HG02943 (cell line): ENCODE results near the gene OXCT1.
"Not testable (repeated sequence)": the region's sequence is repeated elsewhere in the genome, so short reads cannot be mapped to it uniquely, and the experiment has no call there.

Source experiments
- ATAC-seq: cut with Tn5 transposase; IDR thresholded peaks from one replicate; pipeline ENCODE4 v1.9.1; 2021; ENCODE audit warnings: mild to moderate bottlenecking, low read depth, moderate library complexity; ENCODE audit not compliant: unreplicated experiment

Gene OXCT1

GRCh38 chr5:41834506-41834905 lies 35.7 kb downstream of the OXCT1 start:
- ATAC-seq: no peak

DNA sequence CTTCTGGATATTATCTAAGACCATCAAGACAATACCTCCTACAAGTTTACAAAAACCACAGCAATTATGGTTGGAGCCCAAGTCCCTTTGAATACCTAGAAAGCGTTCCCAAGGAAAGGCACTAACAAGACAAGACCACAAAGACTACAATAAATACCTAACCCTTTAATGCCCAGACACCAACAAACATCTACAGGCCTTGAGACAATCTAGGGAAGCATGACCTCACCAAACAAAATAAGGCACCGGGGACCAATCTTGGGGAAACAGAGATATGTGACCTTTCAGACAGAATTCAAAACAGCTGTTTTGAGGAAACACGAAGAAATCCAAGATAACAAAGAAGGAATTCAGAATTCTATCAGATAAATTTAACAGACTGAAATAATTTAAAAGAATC lies 37.8 kb downstream of the OXCT1 start:
- ATAC-seq: no peak

GRCh38 chr5:41831155-41831554 lies 39.1 kb downstream of the OXCT1 start:
- ATAC-seq: peak; percentile 56

- no peak for ATAC-seq
Observed at GRCh38 chr5:41827792-41828191, 42.4 kb downstream of the OXCT1 start.

DNA sequence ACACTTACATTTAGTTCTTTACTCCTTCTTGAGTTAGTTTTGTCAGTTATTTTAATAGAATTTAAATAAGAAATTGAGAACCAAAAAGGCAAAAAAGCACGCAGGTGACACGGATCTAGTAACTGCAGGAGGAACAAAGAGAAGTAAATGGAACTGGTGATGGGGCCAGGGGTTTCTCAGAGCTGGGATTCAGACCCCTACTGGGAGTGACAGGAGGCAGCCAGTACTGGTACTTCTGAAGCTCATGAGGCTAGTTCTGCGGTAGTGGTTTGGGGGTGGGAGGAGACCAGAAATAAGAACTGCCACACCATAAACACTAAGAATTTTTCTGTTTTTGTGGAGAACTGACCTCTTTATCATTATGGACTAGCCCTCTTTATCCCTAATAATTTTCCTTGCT lies 48.2 kb downstream of the OXCT1 start:
- no peak for ATAC-seq

GRCh38 chr5:41821051-41821450 lies 49.2 kb downstream of the OXCT1 start:
- no peak for ATAC-seq

DNA sequence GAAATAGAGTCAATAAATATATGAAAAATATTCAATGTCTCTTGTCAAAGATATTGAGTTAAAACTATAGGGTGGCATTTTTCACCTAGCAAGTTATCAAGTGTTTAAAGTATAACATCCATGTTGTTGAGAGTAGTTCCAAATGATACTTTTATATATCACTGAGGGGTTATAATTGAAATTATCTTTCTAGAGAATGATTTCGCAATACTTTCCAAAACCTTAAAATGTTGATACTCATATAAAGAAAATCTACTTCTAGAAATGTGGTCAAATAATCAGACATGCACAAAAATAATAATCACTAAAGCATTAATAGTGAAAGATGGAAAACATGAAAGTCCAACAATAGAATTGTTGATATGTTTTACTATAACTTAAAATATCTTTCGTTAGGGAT lies 50.1 kb downstream of the OXCT1 start:
- ATAC-seq: no peak

DNA sequence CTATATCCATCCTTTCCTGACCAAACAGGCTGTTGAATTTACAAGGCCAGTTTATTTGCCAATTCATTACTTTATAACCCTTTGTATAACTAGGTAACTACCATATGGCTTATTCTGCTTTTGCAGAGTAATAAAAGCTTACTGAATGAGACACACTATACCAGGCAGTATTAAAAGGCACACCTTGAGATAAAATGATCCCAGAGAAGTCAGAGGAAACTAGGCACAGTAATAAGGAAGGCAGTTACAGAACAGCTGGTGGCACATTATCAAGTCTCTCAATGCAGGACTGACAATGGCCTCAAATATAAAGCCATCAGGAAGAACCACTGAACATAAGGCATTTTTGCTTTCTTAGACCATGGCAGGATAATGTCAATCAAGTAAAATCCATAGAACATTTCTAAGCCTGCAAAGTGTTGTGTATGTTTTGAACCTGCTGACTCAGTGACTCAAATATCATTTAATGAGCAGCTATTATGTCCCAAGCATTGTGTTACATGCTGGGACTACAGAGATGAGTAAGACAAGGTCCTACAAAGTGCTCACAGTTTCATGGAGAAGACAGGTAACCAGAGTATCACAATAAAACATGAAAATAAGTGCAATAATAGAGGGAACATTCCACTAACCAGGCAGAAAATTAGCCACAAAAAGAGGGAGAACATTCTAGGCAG lies 52.5 kb downstream of the OXCT1 start:
- no peak for ATAC-seq

DNA sequence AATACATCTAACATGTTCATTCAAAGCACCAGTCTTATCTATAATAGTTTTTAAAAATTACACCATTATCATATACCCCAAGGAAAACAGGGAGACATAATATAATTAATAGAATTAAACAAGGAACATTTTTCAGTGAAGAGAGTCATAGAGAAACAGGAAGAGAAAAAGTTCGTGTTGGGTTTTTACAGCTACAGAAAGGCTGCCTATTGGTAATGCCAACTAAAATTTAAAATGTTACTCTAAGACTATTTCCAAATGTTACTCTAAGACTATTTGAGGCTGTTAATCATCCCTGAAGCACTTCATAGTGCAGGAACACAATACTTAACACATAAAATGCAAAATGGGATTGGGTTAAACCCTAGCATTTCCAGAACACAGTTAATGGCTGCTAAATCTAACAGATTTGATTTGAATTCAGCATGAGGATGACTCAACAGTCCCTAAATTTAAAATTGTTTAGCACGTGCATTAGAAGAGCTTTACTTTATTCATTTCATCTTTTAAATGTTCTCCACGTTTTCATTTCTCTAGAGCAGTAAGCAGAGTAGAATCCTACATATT lies 54.5 kb downstream of the OXCT1 start:
- no peak for ATAC-seq

DNA sequence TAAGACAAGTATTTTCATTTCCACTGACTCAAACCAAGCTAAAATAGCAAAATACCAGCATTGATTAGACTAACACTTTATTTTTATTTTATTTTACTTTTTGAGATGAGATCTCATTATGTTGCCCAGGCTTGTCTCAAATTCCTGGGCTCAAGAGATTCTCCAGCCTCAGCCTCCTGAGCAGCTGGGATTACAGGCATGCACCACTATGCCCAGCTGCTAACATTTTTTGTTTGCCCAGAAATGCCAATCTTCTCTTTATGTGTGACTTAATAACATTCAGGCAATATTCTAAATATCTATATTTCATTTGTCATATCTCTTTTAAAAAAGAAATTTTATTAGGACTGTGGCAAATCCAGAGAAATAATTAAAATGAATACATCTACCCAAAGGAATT lies 55.0 kb downstream of the OXCT1 start:
- ATAC-seq: no peak

GRCh38 chr5:41814306-41814705 lies 55.9 kb downstream of the OXCT1 start:
- not testable (repeated sequence) for ATAC-seq

DNA sequence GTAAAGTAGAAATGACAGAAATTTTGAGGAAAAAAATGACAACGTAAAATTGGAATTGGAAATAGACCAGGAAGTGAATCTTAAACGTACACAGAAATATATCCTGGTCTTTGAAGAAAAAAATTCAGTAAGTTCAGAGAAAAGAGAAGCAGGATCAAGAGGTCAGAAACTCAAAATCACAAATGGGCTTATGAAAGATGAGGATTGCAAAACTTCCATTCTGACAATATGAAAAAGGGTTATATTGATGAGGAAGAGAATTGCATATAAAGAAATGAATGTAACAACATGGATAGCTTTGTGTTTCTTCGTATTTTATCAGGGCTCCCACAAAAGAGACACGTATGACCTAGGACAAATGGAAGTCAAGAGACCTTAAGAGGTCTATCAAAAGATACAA lies 58.1 kb downstream of the OXCT1 start:
- ATAC-seq: no peak

GRCh38 chr5:41809128-41809527 lies 61.1 kb downstream of the OXCT1 start:
- no peak for ATAC-seq

GRCh38 chr5:41808294-41808693 lies 61.9 kb downstream of the OXCT1 start:
- ATAC-seq: no peak

DNA sequence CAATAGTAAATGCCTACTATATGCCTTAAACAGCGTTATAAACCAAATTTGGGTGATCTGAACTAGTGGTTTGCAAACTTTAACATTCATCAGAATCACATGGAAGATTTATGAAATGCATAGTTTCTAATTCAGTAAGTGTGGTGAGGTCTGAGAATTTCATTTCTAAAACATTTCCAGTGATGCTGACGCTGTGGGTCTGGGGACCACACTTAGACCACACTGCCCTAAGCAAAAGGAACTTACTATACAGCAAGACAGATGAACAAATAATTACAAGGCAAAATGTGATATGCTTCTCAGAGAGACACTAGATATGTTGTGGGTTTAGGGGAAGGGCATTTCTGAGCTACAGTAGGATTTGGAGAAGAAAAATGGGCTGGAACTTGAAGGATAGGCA lies 72.6 kb downstream of the OXCT1 start:
- ATAC-seq: no peak

DNA sequence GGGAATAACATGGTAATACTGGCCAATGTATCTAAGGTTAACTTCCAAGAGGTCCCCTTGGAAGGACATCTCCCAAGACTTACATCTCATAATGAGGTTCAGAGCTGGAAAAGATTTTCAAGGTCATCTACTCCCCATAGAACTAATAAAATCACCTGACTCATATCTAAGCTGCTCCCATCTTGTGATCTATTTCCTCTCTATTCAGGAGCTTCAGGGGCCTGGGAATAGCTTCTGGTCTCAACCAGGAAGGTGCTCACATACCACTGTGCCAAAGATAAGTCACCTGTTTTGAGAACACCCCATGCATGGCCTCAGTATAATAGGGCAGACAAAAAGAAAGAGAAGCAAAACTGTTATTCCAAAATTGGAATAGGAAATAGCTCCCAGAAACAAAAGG lies 74.2 kb downstream of the OXCT1 start:
- no peak for ATAC-seq

DNA sequence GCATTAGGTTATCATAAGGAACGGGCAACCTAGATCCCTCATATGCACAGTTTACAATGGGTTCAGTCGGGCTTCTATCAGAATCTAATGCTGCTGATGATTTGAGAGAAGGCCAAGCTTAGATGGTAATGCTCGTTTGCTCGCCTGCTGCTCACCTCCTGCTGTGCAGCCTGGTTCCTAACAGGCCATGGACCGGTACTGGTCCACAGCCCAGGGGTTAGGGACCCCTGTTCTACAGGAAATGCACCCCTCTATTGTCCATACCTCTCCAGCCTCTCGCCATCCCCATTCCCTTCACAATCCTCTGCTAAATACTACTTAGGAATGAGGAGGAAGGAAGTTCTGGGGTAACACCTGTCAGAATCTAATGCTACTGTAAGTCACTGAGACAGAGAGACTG lies 75.1 kb downstream of the OXCT1 start:
- no peak for ATAC-seq

DNA sequence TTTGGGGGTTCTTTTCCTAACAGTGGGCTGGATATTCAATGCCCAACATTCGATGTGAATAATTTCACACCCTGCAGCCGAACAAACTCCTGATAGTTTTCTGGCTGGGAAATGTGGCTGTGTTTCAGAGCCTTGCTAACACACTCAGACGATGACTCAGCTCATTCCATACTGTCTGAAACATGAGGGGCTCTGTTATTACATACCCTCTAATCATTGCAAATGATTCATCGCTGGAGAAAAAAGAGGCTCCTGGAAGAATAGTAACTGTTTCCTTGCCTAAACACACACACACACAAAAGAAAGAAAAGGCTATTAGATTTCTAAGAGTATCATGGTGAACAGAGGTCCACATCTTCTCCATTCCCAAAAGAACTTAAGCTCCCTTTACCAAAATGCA lies 75.8 kb downstream of the OXCT1 start:
- no peak for ATAC-seq

DNA sequence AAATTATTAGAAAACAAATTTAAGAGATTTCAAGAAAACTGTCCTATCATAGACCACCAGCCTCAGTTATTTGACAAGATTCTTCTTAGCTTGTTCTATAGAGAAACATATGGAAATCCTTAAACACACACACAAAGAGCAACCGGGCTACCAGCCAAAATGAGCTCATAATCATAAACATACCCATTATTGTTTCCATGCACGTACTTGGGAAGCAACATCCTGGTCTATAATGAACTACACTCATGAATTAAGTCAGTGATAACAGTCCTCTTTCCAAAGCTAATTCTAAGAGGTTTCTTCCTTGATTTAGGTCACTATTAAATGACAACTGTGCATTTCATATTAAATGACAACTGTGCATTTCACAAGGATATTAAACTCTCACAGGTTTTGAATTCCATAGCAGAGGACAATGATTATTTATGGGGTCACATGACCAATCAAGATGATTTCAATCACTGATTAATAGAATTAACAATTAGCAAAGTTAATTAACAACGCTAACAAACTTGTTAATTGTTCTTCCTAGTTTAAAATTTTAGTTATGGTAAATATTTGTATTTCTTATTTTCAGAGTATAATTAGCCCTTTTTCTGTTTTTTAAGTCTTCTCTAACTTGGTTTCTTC lies 77.0 kb downstream of the OXCT1 start:
- no peak for ATAC-seq

GRCh38 chr5:41790038-41790776 lies 80.0 kb downstream of the OXCT1 start:
- ATAC-seq: no peak

- no peak for ATAC-seq
Observed at GRCh38 chr5:41789434-41789833, 80.8 kb downstream of the OXCT1 start.
